IMR-90 (cell line): ENCODE results near the gene USP9X. TPM values are rescaled to one million over a fixed set of nuclear protein-coding genes. Genes with fewer than 3 reads are reported as not detected.
A peak's percentile ranks its signal among the peaks of the same experiment; 100 is the strongest.

Source experiments
- ATAC-seq: fragments of 200-7000 bp; cut with Tn5 transposase; 2 replicates; pipeline ENCODE4 v1.9.1; 2020; ENCODE audit warnings: low read depth, mild to moderate bottlenecking, moderate library complexity
- BruUV-seq: library from RNA; stranded (reverse); fragments of 400-500 nt; replicated peaks from 2 replicates; lab custom pipeline; 2021; lab: Mats Ljungman, UMichigan
- CTCF ChIA-PET: fragments of 300-600 bp; formaldehyde crosslinking; extraction: SDS; loops from one replicate; lab custom pipeline; 2021; ENCODE audit warnings: antibody characterized with exemption; lab: Yijun Ruan, JAX
- POLR2A ChIA-PET: fragments of 300-600 bp; sonication (Branson Sonifier 250); formaldehyde crosslinking; loops from one replicate; lab custom pipeline; 2022; ENCODE audit warnings: antibody characterized with exemption; ENCODE audit not compliant: unreplicated experiment; lab: Charles Lee
- DNase-seq: peaks from one replicate; pipeline ENCODE4 v3.0.0; 2013
- H2AFZ ChIP-seq: replicated peaks from 2 replicates; pipeline ENCODE3; 2013; ENCODE audit warnings: low read length, mild to moderate bottlenecking; ENCODE audit not compliant: poor library complexity
- H2AK5ac ChIP-seq: 2 replicates; pipeline ENCODE4 v1.6.1; 2013; ENCODE audit warnings: low read depth, low read length, inconsistent platforms
- H2AK9ac ChIP-seq: replicated peaks from 2 replicates; pipeline ENCODE3; 2013; ENCODE audit warnings: mild to moderate bottlenecking, low read depth, low read length, moderate library complexity; ENCODE audit not compliant: poor library complexity
- H2BK120ac ChIP-seq: 2 replicates; pipeline ENCODE4 v1.6.1; 2013; ENCODE audit warnings: low read depth, low read length, inconsistent platforms
- H2BK15ac ChIP-seq: 3 replicates; pipeline ENCODE4 v1.6.1; 2013; ENCODE audit warnings: low read depth, low read length, inconsistent platforms
- H2BK20ac ChIP-seq: 2 replicates; pipeline ENCODE4 v1.6.1; 2013; ENCODE audit warnings: low read depth, mild to moderate bottlenecking, inconsistent platforms, low read length, moderate library complexity
- H2BK5ac ChIP-seq: 2 replicates; pipeline ENCODE4 v1.6.1; 2013; ENCODE audit warnings: mild to moderate bottlenecking, low read depth, low read length, inconsistent platforms; ENCODE audit not compliant: poor library complexity, severe bottlenecking
- H3K14ac ChIP-seq: replicated peaks from 2 replicates; pipeline ENCODE4 v1.6.1; 2013; ENCODE audit warnings: low read depth, low read length, inconsistent platforms
- H3K18ac ChIP-seq: 2 replicates; pipeline ENCODE4 v1.6.1; 2013; ENCODE audit warnings: low read depth, low read length, control low read depth
- H3K23ac ChIP-seq: 2 replicates; pipeline ENCODE4 v1.6.1; 2013; ENCODE audit warnings: low read depth, low read length, inconsistent platforms
- H3K27ac ChIP-seq: 2 replicates; pipeline ENCODE4 v1.5.1; 2013; ENCODE audit warnings: mild to moderate bottlenecking, control low read depth, low read length; ENCODE audit not compliant: insufficient read depth
- H3K27me3 ChIP-seq: 2 replicates; pipeline ENCODE4 v1.6.1; 2013; ENCODE audit warnings: low read length; ENCODE audit not compliant: control insufficient read depth, insufficient read depth
- H3K36me3 ChIP-seq: 2 replicates; pipeline ENCODE4 v1.6.1; 2013; ENCODE audit warnings: low read length, mixed read lengths; ENCODE audit not compliant: control insufficient read depth, insufficient read depth
- H3K4ac ChIP-seq: 2 replicates; pipeline ENCODE4 v1.6.1; 2013; ENCODE audit warnings: low read depth, low read length, inconsistent platforms
- H3K4me1 ChIP-seq: 2 replicates; pipeline ENCODE4 v1.6.1; 2013; ENCODE audit warnings: low read length, mixed read lengths; ENCODE audit not compliant: control insufficient read depth, insufficient read depth
- H3K4me2 ChIP-seq: 2 replicates; pipeline ENCODE4 v1.6.1; 2013; ENCODE audit warnings: low read depth, mild to moderate bottlenecking, control low read depth, low read length, moderate library complexity
- H3K4me3 ChIP-seq: 2 replicates; pipeline ENCODE4 v1.5.1; 2013; ENCODE audit warnings: low read depth, mild to moderate bottlenecking, control low read depth, low read length, moderate library complexity; ENCODE audit not compliant: insufficient read depth
- H3K56ac ChIP-seq: 2 replicates; pipeline ENCODE4 v1.6.1; 2013; ENCODE audit warnings: low read length, inconsistent platforms; ENCODE audit not compliant: insufficient read depth; ENCODE audit errors: extremely low read depth
- H3K79me1 ChIP-seq, 2 experiments: 2 replicates each; pipeline ENCODE4 v1.6.1; 2013; ENCODE audit warnings: low read length in 2 of 2, inconsistent platforms in 1 of 2, low read depth in 1 of 2
- H3K9ac ChIP-seq: 2 replicates; pipeline ENCODE4 v1.6.1; 2013; ENCODE audit warnings: low read depth, low read length, control low read depth
- H3K9me1 ChIP-seq: 2 replicates; pipeline ENCODE4 v1.6.1; 2013; ENCODE audit warnings: low read length, inconsistent platforms; ENCODE audit not compliant: insufficient read depth
- H3K9me3 ChIP-seq: 2 replicates; pipeline ENCODE4 v1.6.1; 2013; ENCODE audit warnings: low read length; ENCODE audit not compliant: control insufficient read depth, insufficient read depth
- H4K20me1 ChIP-seq: 2 replicates; pipeline ENCODE4 v1.6.1; 2013; ENCODE audit warnings: low read length, inconsistent platforms; ENCODE audit not compliant: insufficient read depth
- H4K5ac ChIP-seq: 2 replicates; pipeline ENCODE4 v1.6.1; 2013; ENCODE audit warnings: mild to moderate bottlenecking, low read depth, low read length, control low read depth
- H4K8ac ChIP-seq, 2 experiments: 2 replicates each; pipeline ENCODE4 v1.6.1; 2013; ENCODE audit warnings: low read depth in 2 of 2, low read length in 2 of 2, control low read depth in 1 of 2, inconsistent platforms in 1 of 2
- H4K91ac ChIP-seq: 2 replicates; pipeline ENCODE4 v1.6.1; 2013; ENCODE audit warnings: low read depth, low read length, inconsistent platforms; ENCODE audit not compliant: insufficient read depth
- CHD1 ChIP-seq: IDR thresholded peaks from 2 replicates; pipeline ENCODE4 v1.6.1; 2012; ENCODE audit warnings: low read depth, low read length, improper control_type of control experiment
- MAZ ChIP-seq: IDR thresholded peaks from 2 replicates; pipeline ENCODE4 v1.6.1; 2012; ENCODE audit warnings: low read depth, mild to moderate bottlenecking, low read length, improper control_type of control experiment, moderate library complexity, borderline replicate concordance
- WGBS, 2 experiments: methylation state at CpG; one replicate each; pipeline versions ENCODE4 v1.1.5 to v1.1.7; 2013; ENCODE audit warnings: missing lambda C conversion rate in 2 of 2; ENCODE audit not compliant: insufficient read length in 1 of 2; ENCODE audit errors: extremely low coverage in 2 of 2; 5-methylcytosine and 5-hydroxymethylcytosine counted together
- dilution Hi-C: fragments of 300-500 bp; cut with HindIII; formaldehyde crosslinking; loops from one replicate; pipeline ENCODE4 v1.14.3; 2018; ENCODE audit warnings: low sequenced_read_pairs; ENCODE audit not compliant: unreplicated experiment
- in situ Hi-C: fragments of 300-500 bp; cut with MboI; formaldehyde crosslinking; loops from 3 replicates; pipeline ENCODE4 v1.14.3; 2019; ENCODE audit warnings: low sequenced_read_pairs, inconsistent platforms, mixed read lengths
- intact Hi-C: fragments of 100-400 bp; cut with micrococcal nuclease; formaldehyde crosslinking; loops from 2 replicates; pipeline ENCODE4 v1.10.0; 2022
- polyA plus RNA-seq, 3 experiments: library from polyadenylated mRNA; depleted of rRNA; stranded (reverse); fragments of >200 nt; gene quantifications; 2 replicates each; pipeline ENCODE4 v1.2.3, GENCODE V29; 2012; ENCODE audit warnings: low replicate concordance in 1 of 3
- total RNA-seq: library from RNA; depleted of rRNA; stranded (reverse); fragments of >200 nt; gene quantifications from 2 replicates; pipeline ENCODE4 v1.2.3, GENCODE V29; 2012

Gene USP9X
- total and polyA plus RNA-seq, 2 of the 4 experiments (the other 2 are of a cell fraction), result 17.5 to 104 TPM

- CTCF ChIA-PET, result interaction anchor here (1.2 kb wide), 1 partner anchor 79 kb away, joined by 5 read pairs; no protein-coding TSS in a partner anchor
- no peaks in the 10 kb centered on the region for H3K9me1 ChIP-seq
- H3K79me1 ChIP-seq, result no peaks in the 10 kb centered on the region
- TF ChIP-seq CHD1 (no peak), MAZ (no peak)
- no peak overlapping the region for H3K23ac ChIP-seq
- no peak overlapping the region for H3K18ac ChIP-seq
- H4K5ac ChIP-seq, result no peak overlapping the region
- peaks cover 5% of the 10 kb centered on the region; the same call in 1 of the 2 replicates for H3K27me3 ChIP-seq
- ATAC-seq, result no peak
- dilution Hi-C loops, result no loop called here
- no peak overlapping the region for H2AK5ac ChIP-seq
- H3K36me3 ChIP-seq, result no peaks in the 10 kb centered on the region
- no peak overlapping the region for H3K9ac ChIP-seq
- in situ Hi-C loops, result no loop called here
- DNase-seq, result peak; percentile 28
- no peak overlapping the region for H2BK120ac ChIP-seq
- no peak overlapping the region for H4K8ac ChIP-seq
- no peak overlapping the region for H3K14ac ChIP-seq
- H4K91ac ChIP-seq, result no peak overlapping the region
- H3K4me3 ChIP-seq, result no peak overlapping the region
- no peak overlapping the region for H2BK5ac ChIP-seq
- no peak overlapping the region for H3K4me2 ChIP-seq
- H3K56ac ChIP-seq, result no peak overlapping the region
- no peak overlapping the region for H2AK9ac ChIP-seq
- H2AFZ ChIP-seq, result no peak overlapping the region
- H3K4me1 ChIP-seq, result no peaks in the 10 kb centered on the region
- H3K27ac ChIP-seq, result no peak overlapping the region
- intact Hi-C loops, result no loop called here
- no peaks in the 10 kb centered on the region for H4K20me1 ChIP-seq
- no peak overlapping the region for H2BK15ac ChIP-seq
- H3K4ac ChIP-seq, result no peak overlapping the region
- peaks cover 4% of the 10 kb centered on the region for H3K9me3 ChIP-seq
- BruUV-seq, result no TSS peak
- no peak overlapping the region for H2BK20ac ChIP-seq
- POLR2A ChIA-PET, result no interaction called here
- 51% methylated on average over 11 of the region's 13 CpGs; no CpG with 5 or more reads in 1 of the 2 experiments for WGBS, 2 experiments
Measured at GRCh38 chrX:41259516-41259915, 174.3 kb downstream of the USP9X start.
